NCI-H774 (cell line): ENCODE measurements around the gene TMPRSS15.

Experiments
- DNase-seq: peaks from one replicate; lab custom pipeline; 2025; lab: John Stamatoyannopoulos, UW

TMPRSS15 gene

GRCh38 chr21:18244671-18245463 is 158.7 kb downstream of the TMPRSS15 start, which contains the start of gene CHODL:
TSS of gene CHODL (plus strand) at chr21:18244833. CDS start at chr21:18245224, 391 bp downstream.
- DNase-seq = no peak

- no peak for DNase-seq
Observed at GRCh38 chr21:18235545-18235944, 168.0 kb downstream of the TMPRSS15 start.

- DNase-seq = no peak
Observed at GRCh38 chr21:18228060-18228739, 175.4 kb downstream of the TMPRSS15 start.

- DNase-seq = no peak
Observed at GRCh38 chr21:18222346-18222745, 181.2 kb downstream of the TMPRSS15 start.

- DNase-seq = no peak
Observed at GRCh38 chr21:18220498-18220897, 183.1 kb downstream of the TMPRSS15 start.
